Suprapubic skin (tissue), 4 donors: ENCODE measurements around the gene SIPA1L3. TPM values are rescaled to one million over a fixed set of nuclear protein-coding genes. Genes with fewer than 3 reads are reported as not detected.

Experiments used
- DNase-seq, 2 donors: peaks; one replicate each; pipeline ENCODE4 v3.0.0-alpha.2; 2019; ENCODE audit warnings: low spot score in 2 of 2
- H3K27ac ChIP-seq: fragments of 200-600 bp; sonication (generic); one replicate; pipeline ENCODE4 v1.5.1; 2019
- H3K27me3 ChIP-seq: fragments of 200-600 bp; sonication (generic); one replicate; pipeline ENCODE4 v1.5.1; 2019
- H3K36me3 ChIP-seq: fragments of 200-600 bp; sonication (generic); one replicate; pipeline ENCODE4 v1.5.1; 2019
- H3K4me1 ChIP-seq: fragments of 200-600 bp; sonication (generic); one replicate; pipeline ENCODE4 v1.5.1; 2019
- H3K4me3 ChIP-seq: fragments of 200-600 bp; sonication (generic); one replicate; pipeline ENCODE4 v1.5.1; 2019; ENCODE audit warnings: mild to moderate bottlenecking
- H3K9me3 ChIP-seq: fragments of 200-600 bp; sonication (generic); one replicate; pipeline ENCODE4 v1.5.1; 2019
- EP300 ChIP-seq: sonication (generic); formaldehyde crosslinking; IDR thresholded peaks from one replicate; pipeline ENCODE4 v1.6.1; 2017; ENCODE audit warnings: antibody characterized with exemption
- POLR2A ChIP-seq, 2 donors: fragments of 450-650 bp; IDR thresholded peaks; one replicate each; pipeline ENCODE4 v1.6.1; 2017; ENCODE audit warnings: antibody characterized with exemption in 2 of 2, mild to moderate bottlenecking in 2 of 2, moderate library complexity in 2 of 2
- POLR2AphosphoS5 ChIP-seq, 3 donors: sonication (generic); formaldehyde crosslinking; IDR thresholded peaks; one replicate each; pipeline ENCODE4 v1.6.1; 2017; ENCODE audit warnings: antibody characterized with exemption in 3 of 3
- WGBS: methylation state at CpG from one replicate; pipeline ENCODE4 v1.1.5; 2018; 5-methylcytosine and 5-hydroxymethylcytosine counted together
- total RNA-seq, 4 donors: library from RNA; depleted of rRNA; stranded (reverse); fragments of >200 nt; gene quantifications; one replicate each; pipeline ENCODE4 v1.1.0, GENCODE V29; 2016
- TF ChIP-seq, protein P1 (sequence below), 2 donors: fragments of 200-600 bp in 1 of 2; fragments of 450-650 bp in 1 of 2; sonication (generic) in 1 of 2; IDR thresholded peaks; one replicate each; pipeline ENCODE4 v1.5.1; 2016 to 2019; ENCODE audit warnings: antibody characterized with exemption in 2 of 2, mild to moderate bottlenecking in 1 of 2, moderate library complexity in 1 of 2

Gene SIPA1L3
- total RNA-seq, 4 donors from 2014 or later = 52.6 to 92.1 (median 81.8) TPM

DNA sequence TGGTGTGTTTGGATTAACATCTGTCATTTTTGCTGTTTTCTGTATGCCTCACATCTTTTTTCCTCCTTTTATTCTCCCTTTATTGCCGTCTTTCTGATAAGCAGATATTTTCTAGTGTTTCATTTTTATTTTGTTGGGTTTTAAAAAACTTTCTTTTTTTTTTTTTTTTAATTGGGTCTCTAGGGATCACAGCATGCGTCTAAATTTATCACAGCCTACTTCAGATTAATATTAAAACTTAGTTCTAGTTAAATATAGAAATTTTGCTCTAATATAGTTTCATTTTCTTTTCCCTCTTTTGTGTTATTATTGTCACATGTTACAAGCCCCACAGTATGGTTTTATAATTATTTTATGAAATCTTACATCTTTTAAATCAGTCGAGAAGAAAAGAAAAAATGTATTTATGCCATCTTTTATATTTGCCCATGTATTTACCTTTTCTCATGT is 52.7 kb downstream of the SIPA1L3 start:
- Histone ChIP-seq H3K27ac (no peak overlapping the region), H3K36me3 (no peaks in the 10 kb centered on the region), H3K9me3 (no peaks in the 10 kb centered on the region), H3K4me1 (peaks cover 21% of the 10 kb centered on the region), H3K27me3 (no peaks in the 10 kb centered on the region), H3K4me3 (no peak overlapping the region)
- no peak for TF ChIP-seq POLR2AphosphoS5 (IDR thresholded peaks at IDR 0.05)
- no peak for TF ChIP-seq POLR2A (IDR thresholded peaks at IDR 0.05)
- TF ChIP-seq EP300 = no peak
- TF ChIP-seq, protein P1, sequence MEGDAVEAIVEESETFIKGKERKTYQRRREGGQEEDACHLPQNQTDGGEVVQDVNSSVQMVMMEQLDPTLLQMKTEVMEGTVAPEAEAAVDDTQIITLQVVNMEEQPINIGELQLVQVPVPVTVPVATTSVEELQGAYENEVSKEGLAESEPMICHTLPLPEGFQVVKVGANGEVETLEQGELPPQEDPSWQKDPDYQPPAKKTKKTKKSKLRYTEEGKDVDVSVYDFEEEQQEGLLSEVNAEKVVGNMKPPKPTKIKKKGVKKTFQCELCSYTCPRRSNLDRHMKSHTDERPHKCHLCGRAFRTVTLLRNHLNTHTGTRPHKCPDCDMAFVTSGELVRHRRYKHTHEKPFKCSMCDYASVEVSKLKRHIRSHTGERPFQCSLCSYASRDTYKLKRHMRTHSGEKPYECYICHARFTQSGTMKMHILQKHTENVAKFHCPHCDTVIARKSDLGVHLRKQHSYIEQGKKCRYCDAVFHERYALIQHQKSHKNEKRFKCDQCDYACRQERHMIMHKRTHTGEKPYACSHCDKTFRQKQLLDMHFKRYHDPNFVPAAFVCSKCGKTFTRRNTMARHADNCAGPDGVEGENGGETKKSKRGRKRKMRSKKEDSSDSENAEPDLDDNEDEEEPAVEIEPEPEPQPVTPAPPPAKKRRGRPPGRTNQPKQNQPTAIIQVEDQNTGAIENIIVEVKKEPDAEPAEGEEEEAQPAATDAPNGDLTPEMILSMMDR (IDR thresholded peaks at IDR 0.05) = no peak
- no peak for DNase-seq
- 74% methylated on average over 3 of the region's 3 CpGs for WGBS

DNA sequence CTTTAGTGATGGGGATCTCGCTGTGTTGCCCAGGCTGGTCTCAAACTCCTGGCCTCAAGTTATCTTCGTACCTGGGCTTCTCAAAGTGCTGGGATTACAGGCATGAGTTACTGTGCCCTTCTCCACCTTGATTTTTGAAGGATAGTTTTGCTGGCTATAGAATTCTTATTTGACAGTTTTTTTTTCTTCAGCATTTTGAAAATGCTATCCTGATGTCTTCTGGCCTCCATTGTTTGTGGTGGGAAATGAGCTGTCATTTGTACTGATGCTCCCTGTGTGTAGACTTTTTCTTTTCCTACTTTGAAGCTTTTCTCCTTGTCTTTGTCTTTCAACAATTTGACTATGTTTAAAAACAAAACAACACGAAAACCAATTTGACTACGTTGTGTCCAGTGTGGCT is 54.2 kb downstream of the SIPA1L3 start:
- no peaks in the 10 kb centered on the region for H3K36me3 ChIP-seq
- H3K9me3 ChIP-seq = no peaks in the 10 kb centered on the region
- H3K27me3 ChIP-seq = no peaks in the 10 kb centered on the region
- no peak for DNase-seq
- 96% methylated on average over 4 of the region's 4 CpGs for WGBS
- H3K4me1 ChIP-seq = peaks cover 24% of the 10 kb centered on the region
- no peak overlapping the region for H3K27ac ChIP-seq
- TF ChIP-seq EP300 (no peak), POLR2AphosphoS5 (IDR thresholded peaks at IDR 0.05) (no peak), POLR2A (IDR thresholded peaks at IDR 0.05) (no peak)
- TF ChIP-seq, protein P1 (IDR thresholded peaks at IDR 0.05) = no peak
- H3K4me3 ChIP-seq = no peak overlapping the region

DNA sequence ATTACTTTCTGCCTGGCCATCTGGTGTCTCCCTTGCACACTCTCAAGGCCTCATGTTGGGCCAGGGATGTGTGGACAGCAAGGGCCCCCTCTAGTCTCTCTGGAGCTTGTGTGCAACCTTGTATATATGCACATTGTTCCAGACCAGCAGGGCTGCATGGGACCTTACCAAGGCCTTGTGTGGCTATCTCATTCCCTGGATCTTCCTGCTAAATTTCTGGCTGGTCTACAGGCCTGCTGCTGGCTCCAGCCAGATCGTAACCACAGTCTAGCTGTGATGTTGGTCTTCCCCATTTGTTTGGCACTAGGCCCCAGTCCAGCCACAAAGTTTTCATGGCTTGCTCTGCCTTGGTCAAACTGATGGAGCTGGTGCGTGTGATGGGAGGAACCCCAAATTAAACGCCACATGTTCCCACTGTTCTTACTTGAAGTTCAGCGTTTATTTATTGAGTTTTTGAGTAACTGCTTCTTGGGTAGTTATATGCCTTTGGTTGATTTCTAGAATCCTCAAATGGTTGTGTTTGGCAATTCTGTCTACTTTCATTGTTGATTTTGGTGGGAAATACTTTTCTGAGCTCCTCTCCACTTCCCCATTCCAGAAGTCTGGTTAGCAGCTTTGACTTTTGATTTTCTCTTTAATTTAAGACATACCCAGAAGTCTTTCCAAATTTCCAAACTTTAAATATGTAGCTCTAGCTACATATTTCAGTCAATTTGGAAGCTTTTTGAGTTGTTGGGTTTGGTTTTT is 56.4 kb downstream of the SIPA1L3 start:
- peak in 1 of 2 donors; percentile 19 for DNase-seq
- Histone ChIP-seq H3K27ac (no peak overlapping the region), H3K4me3 (no peak overlapping the region), H3K4me1 (peaks cover 41% of the 10 kb centered on the region), H3K36me3 (no peaks in the 10 kb centered on the region), H3K27me3 (no peaks in the 10 kb centered on the region), H3K9me3 (no peaks in the 10 kb centered on the region)
- TF ChIP-seq POLR2A (IDR thresholded peaks at IDR 0.05) (no peak), POLR2AphosphoS5 (IDR thresholded peaks at IDR 0.05) (no peak), EP300 (no peak)
- TF ChIP-seq, protein P1 (IDR thresholded peaks at IDR 0.05) = no peak
- 66% methylated on average over 4 of the region's 4 CpGs for WGBS

DNA sequence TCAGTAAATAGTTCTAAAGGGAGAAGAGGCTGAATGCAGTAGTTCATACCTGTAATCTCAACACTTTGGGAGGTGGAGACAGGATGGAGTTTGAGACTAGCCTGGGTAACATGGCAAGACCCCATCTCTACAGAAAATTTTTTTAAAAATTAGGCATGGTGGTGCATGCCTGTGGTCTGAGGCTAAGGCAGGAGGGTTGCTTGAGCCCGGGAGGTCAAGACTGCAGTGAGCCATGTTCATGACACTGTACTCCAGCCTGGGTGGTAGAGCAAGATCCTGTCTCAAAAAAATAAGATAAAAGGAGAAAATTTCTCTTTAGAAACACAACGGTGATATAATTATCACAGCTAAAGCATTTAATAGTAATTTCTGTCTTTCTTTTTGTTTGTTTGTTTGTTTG is 57.1 kb downstream of the SIPA1L3 start:
- no peaks in the 10 kb centered on the region for H3K36me3 ChIP-seq
- H3K4me3 ChIP-seq = no peak overlapping the region
- DNase-seq = peak in 1 of 2 donors; percentile 14
- no peak overlapping the region for H3K27ac ChIP-seq
- H3K9me3 ChIP-seq = no peaks in the 10 kb centered on the region
- WGBS = 85% methylated on average over 2 of the region's 2 CpGs
- no peak for TF ChIP-seq POLR2A (IDR thresholded peaks at IDR 0.05)
- TF ChIP-seq, protein P1 (IDR thresholded peaks at IDR 0.05) = no peak
- TF ChIP-seq EP300 = no peak
- no peak for TF ChIP-seq POLR2AphosphoS5 (IDR thresholded peaks at IDR 0.05)
- no peaks in the 10 kb centered on the region for H3K27me3 ChIP-seq
- H3K4me1 ChIP-seq = peaks cover 45% of the 10 kb centered on the region

DNA sequence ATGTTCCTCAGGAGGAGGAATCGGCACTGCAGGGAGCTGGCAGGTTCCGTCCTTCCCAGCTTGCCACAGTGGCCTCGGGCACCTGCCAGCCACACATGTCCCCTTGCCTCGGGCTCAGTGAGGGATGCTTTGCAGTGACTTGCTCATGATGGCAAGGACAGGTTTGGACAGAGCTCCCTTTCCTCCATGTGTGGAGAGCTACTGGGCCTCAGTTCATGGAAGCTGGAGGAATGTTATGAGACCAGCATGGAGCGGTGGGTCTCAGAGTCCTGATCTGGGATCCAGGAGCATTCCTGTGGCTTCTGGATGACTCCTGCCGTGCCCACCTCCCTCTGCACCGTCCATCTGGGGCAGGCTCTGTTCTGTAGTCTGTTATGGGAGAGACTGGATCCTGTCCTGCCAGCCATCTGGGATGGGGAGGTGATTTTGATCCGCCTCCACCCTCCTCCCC is 59.2 kb downstream of the SIPA1L3 start:
- 18% methylated on average over 4 of the region's 8 CpGs for WGBS
- Histone ChIP-seq H3K36me3 (no peaks in the 10 kb centered on the region), H3K4me1 (peaks cover 55% of the 10 kb centered on the region), H3K9me3 (peaks cover 5% of the 10 kb centered on the region), H3K27me3 (no peaks in the 10 kb centered on the region), H3K27ac (peak overlapping the region; percentile 66), H3K4me3 (no peak overlapping the region)
- peak in 1 of 2 donors; percentile 52 for DNase-seq
- TF ChIP-seq, protein P1 (IDR thresholded peaks at IDR 0.05) = no peak
- TF ChIP-seq POLR2A (IDR thresholded peaks at IDR 0.05) = no peak
- no peak for TF ChIP-seq EP300
- TF ChIP-seq POLR2AphosphoS5 (IDR thresholded peaks at IDR 0.05) = no peak
